ENCODE data around the gene EYS.

DNA sequence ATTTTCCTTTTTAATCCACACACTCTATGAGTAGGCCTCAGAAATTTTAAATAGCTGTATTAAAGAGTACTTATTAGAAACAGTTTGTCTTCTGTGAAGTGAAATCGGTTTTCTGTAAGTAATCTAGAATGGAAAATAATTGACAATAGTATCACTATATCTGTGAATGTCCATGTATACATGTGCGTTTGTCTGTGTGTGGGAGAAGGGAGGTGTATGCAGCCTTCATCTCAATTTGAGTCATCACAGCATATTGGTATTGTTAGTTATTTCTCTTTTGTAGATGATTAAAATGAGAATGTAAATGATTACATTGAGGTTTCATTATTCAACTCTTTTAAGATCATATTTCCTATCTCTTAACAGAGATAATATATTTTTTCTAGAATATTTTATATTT, 206.0 kb downstream of the EYS start:
- TF ChIP-seq, protein P1, sequence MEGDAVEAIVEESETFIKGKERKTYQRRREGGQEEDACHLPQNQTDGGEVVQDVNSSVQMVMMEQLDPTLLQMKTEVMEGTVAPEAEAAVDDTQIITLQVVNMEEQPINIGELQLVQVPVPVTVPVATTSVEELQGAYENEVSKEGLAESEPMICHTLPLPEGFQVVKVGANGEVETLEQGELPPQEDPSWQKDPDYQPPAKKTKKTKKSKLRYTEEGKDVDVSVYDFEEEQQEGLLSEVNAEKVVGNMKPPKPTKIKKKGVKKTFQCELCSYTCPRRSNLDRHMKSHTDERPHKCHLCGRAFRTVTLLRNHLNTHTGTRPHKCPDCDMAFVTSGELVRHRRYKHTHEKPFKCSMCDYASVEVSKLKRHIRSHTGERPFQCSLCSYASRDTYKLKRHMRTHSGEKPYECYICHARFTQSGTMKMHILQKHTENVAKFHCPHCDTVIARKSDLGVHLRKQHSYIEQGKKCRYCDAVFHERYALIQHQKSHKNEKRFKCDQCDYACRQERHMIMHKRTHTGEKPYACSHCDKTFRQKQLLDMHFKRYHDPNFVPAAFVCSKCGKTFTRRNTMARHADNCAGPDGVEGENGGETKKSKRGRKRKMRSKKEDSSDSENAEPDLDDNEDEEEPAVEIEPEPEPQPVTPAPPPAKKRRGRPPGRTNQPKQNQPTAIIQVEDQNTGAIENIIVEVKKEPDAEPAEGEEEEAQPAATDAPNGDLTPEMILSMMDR (IDR thresholded peaks at IDR 0.05; ENCODE audit: low read depth, low read length, missing input control), result no peak
- TF ChIP-seq YY1 (IDR thresholded peaks at IDR 0.05) (no peak), TAF1 (conservative IDR thresholded peaks at IDR 0.05) (no peak), RAD21 (IDR thresholded peaks at IDR 0.05) (no peak), EGR1 (IDR thresholded peaks at IDR 0.05; ENCODE audit: low read depth in 2 of 2) (no peak), SP1 (IDR thresholded peaks at IDR 0.05) (no peak), JUND (IDR thresholded peaks at IDR 0.05) (no peak)
- TF ChIP-seq, protein P2, sequence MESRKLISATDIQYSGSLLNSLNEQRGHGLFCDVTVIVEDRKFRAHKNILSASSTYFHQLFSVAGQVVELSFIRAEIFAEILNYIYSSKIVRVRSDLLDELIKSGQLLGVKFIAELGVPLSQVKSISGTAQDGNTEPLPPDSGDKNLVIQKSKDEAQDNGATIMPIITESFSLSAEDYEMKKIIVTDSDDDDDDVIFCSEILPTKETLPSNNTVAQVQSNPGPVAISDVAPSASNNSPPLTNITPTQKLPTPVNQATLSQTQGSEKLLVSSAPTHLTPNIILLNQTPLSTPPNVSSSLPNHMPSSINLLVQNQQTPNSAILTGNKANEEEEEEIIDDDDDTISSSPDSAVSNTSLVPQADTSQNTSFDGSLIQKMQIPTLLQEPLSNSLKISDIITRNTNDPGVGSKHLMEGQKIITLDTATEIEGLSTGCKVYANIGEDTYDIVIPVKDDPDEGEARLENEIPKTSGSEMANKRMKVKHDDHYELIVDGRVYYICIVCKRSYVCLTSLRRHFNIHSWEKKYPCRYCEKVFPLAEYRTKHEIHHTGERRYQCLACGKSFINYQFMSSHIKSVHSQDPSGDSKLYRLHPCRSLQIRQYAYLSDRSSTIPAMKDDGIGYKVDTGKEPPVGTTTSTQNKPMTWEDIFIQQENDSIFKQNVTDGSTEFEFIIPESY (IDR thresholded peaks at IDR 0.05), result no peak
- TF ChIP-seq, protein P3, sequence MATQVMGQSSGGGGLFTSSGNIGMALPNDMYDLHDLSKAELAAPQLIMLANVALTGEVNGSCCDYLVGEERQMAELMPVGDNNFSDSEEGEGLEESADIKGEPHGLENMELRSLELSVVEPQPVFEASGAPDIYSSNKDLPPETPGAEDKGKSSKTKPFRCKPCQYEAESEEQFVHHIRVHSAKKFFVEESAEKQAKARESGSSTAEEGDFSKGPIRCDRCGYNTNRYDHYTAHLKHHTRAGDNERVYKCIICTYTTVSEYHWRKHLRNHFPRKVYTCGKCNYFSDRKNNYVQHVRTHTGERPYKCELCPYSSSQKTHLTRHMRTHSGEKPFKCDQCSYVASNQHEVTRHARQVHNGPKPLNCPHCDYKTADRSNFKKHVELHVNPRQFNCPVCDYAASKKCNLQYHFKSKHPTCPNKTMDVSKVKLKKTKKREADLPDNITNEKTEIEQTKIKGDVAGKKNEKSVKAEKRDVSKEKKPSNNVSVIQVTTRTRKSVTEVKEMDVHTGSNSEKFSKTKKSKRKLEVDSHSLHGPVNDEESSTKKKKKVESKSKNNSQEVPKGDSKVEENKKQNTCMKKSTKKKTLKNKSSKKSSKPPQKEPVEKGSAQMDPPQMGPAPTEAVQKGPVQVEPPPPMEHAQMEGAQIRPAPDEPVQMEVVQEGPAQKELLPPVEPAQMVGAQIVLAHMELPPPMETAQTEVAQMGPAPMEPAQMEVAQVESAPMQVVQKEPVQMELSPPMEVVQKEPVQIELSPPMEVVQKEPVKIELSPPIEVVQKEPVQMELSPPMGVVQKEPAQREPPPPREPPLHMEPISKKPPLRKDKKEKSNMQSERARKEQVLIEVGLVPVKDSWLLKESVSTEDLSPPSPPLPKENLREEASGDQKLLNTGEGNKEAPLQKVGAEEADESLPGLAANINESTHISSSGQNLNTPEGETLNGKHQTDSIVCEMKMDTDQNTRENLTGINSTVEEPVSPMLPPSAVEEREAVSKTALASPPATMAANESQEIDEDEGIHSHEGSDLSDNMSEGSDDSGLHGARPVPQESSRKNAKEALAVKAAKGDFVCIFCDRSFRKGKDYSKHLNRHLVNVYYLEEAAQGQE (IDR thresholded peaks at IDR 0.05), result no peak
- TF ChIP-seq, protein P4, sequence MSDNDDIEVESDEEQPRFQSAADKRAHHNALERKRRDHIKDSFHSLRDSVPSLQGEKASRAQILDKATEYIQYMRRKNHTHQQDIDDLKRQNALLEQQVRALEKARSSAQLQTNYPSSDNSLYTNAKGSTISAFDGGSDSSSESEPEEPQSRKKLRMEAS (IDR thresholded peaks at IDR 0.05), result no peak
- TF ChIP-seq, protein P5, sequence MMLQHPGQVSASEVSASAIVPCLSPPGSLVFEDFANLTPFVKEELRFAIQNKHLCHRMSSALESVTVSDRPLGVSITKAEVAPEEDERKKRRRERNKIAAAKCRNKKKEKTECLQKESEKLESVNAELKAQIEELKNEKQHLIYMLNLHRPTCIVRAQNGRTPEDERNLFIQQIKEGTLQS (IDR thresholded peaks at IDR 0.05), result no peak
